ENCODE measurements around the gene MALRD1. TPM values are rescaled to one million over a fixed set of nuclear protein-coding genes. Genes with fewer than 3 reads are reported as not detected.

MALRD1 gene
- total and polyA plus RNA-seq, 2 of the 8 experiments (the other 6 are each of a cell fraction or from before 2014, with no cell fraction given) = 0.32 to 0.35 TPM

GRCh38 chr10:19469521-19469920, 420.9 kb downstream of the MALRD1 start:
- H3K27me3 ChIP-seq (replicated peaks in 1 of 4; ENCODE audit: control insufficient read depth in 3 of 4, extremely low read depth in 1 of 4, insufficient read depth in 3 of 4, low read length in 3 of 4) = no peaks in the 10 kb centered on the region
- no peak overlapping the region for H4K5ac ChIP-seq (ENCODE audit: insufficient read length, low read depth, low read length)
- H2AFZ ChIP-seq (ENCODE audit: low read length) = no peak overlapping the region
- TF ChIP-seq YY1 (IDR thresholded peaks at IDR 0.05; ENCODE audit: low read depth, low read length) (no peak), USF2 (IDR thresholded peaks at IDR 0.05; ENCODE audit: low read length) (no peak), HDAC6 (IDR thresholded peaks at IDR 0.05; ENCODE audit: low read depth, low read length) (no peak), CREB1 (IDR thresholded peaks at IDR 0.05) (no peak), SAP30 (IDR thresholded peaks at IDR 0.05; ENCODE audit: insufficient read depth, insufficient replicate concordance, low read length) (no peak), CHD1 (IDR thresholded peaks at IDR 0.05; ENCODE audit: low read depth, low read length) (no peak), FOSL1 (IDR thresholded peaks at IDR 0.05; ENCODE audit: insufficient read depth, low read depth, low read length) (no peak), TAF7 (optimal IDR thresholded peaks at IDR 0.05; ENCODE audit: borderline replicate concordance, low read depth, low read length) (no peak), KDM4A (IDR thresholded peaks at IDR 0.05; ENCODE audit: low read depth, low read length, severe bottlenecking) (no peak), MAX (IDR thresholded peaks at IDR 0.05) (no peak), SP1 (IDR thresholded peaks at IDR 0.05; ENCODE audit: low read depth, low read length) (no peak), RNF2 (IDR thresholded peaks at IDR 0.05; ENCODE audit: borderline replicate concordance, low read depth, low read length, missing control alignments, poor library complexity, severe bottlenecking) (no peak)

More at GRCh38 chr10:19469521-19469920, 420.9 kb downstream of the MALRD1 start:
- Histone ChIP-seq H4K20me1 (replicated peaks in 1 of 2; ENCODE audit: control insufficient read depth in 1 of 2, insufficient read depth in 2 of 2, low read length in 2 of 2) (no peaks in the 10 kb centered on the region), H3K9ac (replicated peaks in 1 of 4; ENCODE audit: extremely low read depth in 1 of 4, low read depth in 3 of 4, low read length in 3 of 4) (no peak overlapping the region), H2BK5ac (ENCODE audit: low read depth, low read length) (no peak overlapping the region), H2BK20ac (ENCODE audit: low read length) (no peak overlapping the region), H2AK5ac (ENCODE audit: low read depth, low read length) (no peak overlapping the region), H3K4me3 (ENCODE audit: extremely low read depth in 1 of 4, insufficient read depth in 2 of 4, low read depth in 3 of 4, low read length in 4 of 4) (no peak overlapping the region), H2BK12ac (ENCODE audit: low read depth, low read length) (no peak overlapping the region), H3K56ac (replicated peaks; ENCODE audit: insufficient read length, low read depth, low read length) (no peak overlapping the region), H3K79me1 (ENCODE audit: low read depth, low read length) (no peaks in the 10 kb centered on the region), H3K23me2 (ENCODE audit: low read depth, low read length) (peaks cover 2% of the 10 kb centered on the region; the same call in 1 of the 2 replicates), H3K4me2 (ENCODE audit: insufficient read depth in 1 of 2, low read depth in 2 of 2, low read length in 2 of 2) (no peak overlapping the region), H3K36me3 (ENCODE audit: control insufficient read depth in 2 of 4, insufficient read depth in 4 of 4, low read length in 3 of 4) (no peaks in the 10 kb centered on the region), H3K14ac (ENCODE audit: insufficient read length) (no peak overlapping the region), H3K4me1 (replicated peaks in 1 of 4; ENCODE audit: control insufficient read depth in 3 of 4, insufficient read depth in 4 of 4, low read length in 3 of 4) (no peaks in the 10 kb centered on the region), H4K8ac (ENCODE audit: extremely low read depth, insufficient read depth, low read length) (no peak overlapping the region), H2BK15ac (ENCODE audit: low read length) (no peak overlapping the region), H3K79me2 (ENCODE audit: control insufficient read depth in 1 of 2, insufficient read depth in 2 of 2, low read length in 2 of 2) (no peaks in the 10 kb centered on the region), H3K27ac (ENCODE audit: low read depth, low read length) (no peak overlapping the region), H4K91ac (replicated peaks; ENCODE audit: insufficient read length, low read length) (no peak overlapping the region), H2BK120ac (replicated peaks; ENCODE audit: low read depth, low read length) (no peak overlapping the region), H3K4ac (replicated peaks; ENCODE audit: insufficient read length, low read depth, low read length) (no peak overlapping the region), H3K9me3 (ENCODE audit: insufficient read depth in 2 of 2, low read depth in 1 of 2, low read length in 1 of 2) (no peaks in the 10 kb centered on the region), H3K23ac (ENCODE audit: insufficient read length) (no peak overlapping the region), H3K18ac (ENCODE audit: extremely low read depth, low read length) (no peak overlapping the region)
- 0% methylated on average over 1 of the region's 1 CpG; no CpG with 5 or more reads in 1 of the 2 experiments for WGBS, 2 experiments (ENCODE audit: extremely low coverage in 1 of 2, insufficient coverage in 1 of 2, insufficient read length in 1 of 2, insufficient replicate concordance in 2 of 2, low coverage in 1 of 2, low lambda C conversion rate in 2 of 2, missing lambda C conversion rate in 1 of 2)
- CTCF ChIA-PET (ENCODE audit: partially characterized antibody) = no interaction called here
- POLR2A ChIA-PET (ENCODE audit: partially characterized antibody) = no interaction called here
- FAIRE-seq (no peak), DNase-seq (ENCODE audit: low read depth in 1 of 2, low spot score in 2 of 2) (no peak)
